Suprapubic skin (tissue), 4 donors: ENCODE measurements around the gene TMC7. TPM values are rescaled to one million over a fixed set of nuclear protein-coding genes. Genes with fewer than 3 reads are reported as not detected.

Experiments used
- DNase-seq, 2 donors: peaks; one replicate each; pipeline ENCODE4 v3.0.0-alpha.2; 2019; ENCODE audit warnings: low spot score in 2 of 2
- H3K27ac ChIP-seq: fragments of 200-600 bp; sonication (generic); one replicate; pipeline ENCODE4 v1.5.1; 2019
- H3K27me3 ChIP-seq: fragments of 200-600 bp; sonication (generic); one replicate; pipeline ENCODE4 v1.5.1; 2019
- H3K36me3 ChIP-seq: fragments of 200-600 bp; sonication (generic); one replicate; pipeline ENCODE4 v1.5.1; 2019
- H3K4me1 ChIP-seq: fragments of 200-600 bp; sonication (generic); one replicate; pipeline ENCODE4 v1.5.1; 2019
- H3K4me3 ChIP-seq: fragments of 200-600 bp; sonication (generic); one replicate; pipeline ENCODE4 v1.5.1; 2019; ENCODE audit warnings: mild to moderate bottlenecking
- H3K9me3 ChIP-seq: fragments of 200-600 bp; sonication (generic); one replicate; pipeline ENCODE4 v1.5.1; 2019
- CTCF ChIP-seq, 2 donors: fragments of 200-600 bp in 1 of 2; fragments of 450-650 bp in 1 of 2; sonication (generic) in 1 of 2; IDR thresholded peaks; one replicate each; pipeline ENCODE4 v1.5.1; 2016 to 2019; ENCODE audit warnings: antibody characterized with exemption in 2 of 2, mild to moderate bottlenecking in 1 of 2, moderate library complexity in 1 of 2
- EP300 ChIP-seq: sonication (generic); formaldehyde crosslinking; IDR thresholded peaks from one replicate; pipeline ENCODE4 v1.6.1; 2017; ENCODE audit warnings: antibody characterized with exemption
- POLR2A ChIP-seq, 2 donors: fragments of 450-650 bp; IDR thresholded peaks; one replicate each; pipeline ENCODE4 v1.6.1; 2017; ENCODE audit warnings: antibody characterized with exemption in 2 of 2, mild to moderate bottlenecking in 2 of 2, moderate library complexity in 2 of 2
- POLR2AphosphoS5 ChIP-seq, 3 donors: sonication (generic); formaldehyde crosslinking; IDR thresholded peaks; one replicate each; pipeline ENCODE4 v1.6.1; 2017; ENCODE audit warnings: antibody characterized with exemption in 3 of 3
- WGBS: methylation state at CpG from one replicate; pipeline ENCODE4 v1.1.5; 2018; 5-methylcytosine and 5-hydroxymethylcytosine counted together
- total RNA-seq, 4 donors: library from RNA; depleted of rRNA; stranded (reverse); fragments of >200 nt; gene quantifications; one replicate each; pipeline ENCODE4 v1.1.0, GENCODE V29; 2016

The TMC7 gene
- total RNA-seq, 4 donors from 2014 or later: 0.52 to 2.7 (median 1.6) TPM

GRCh38 chr16:18942061-18942460 lies 41.7 kb upstream of the TMC7 start:
- no peaks in the 10 kb centered on the region for H3K36me3 ChIP-seq
- no peak for DNase-seq
- H3K27ac ChIP-seq: peak overlapping the region; percentile 60
- H3K9me3 ChIP-seq: no peaks in the 10 kb centered on the region
- WGBS: 33% methylated on average over 1 of the region's 1 CpG
- no peak overlapping the region for H3K4me3 ChIP-seq
- H3K4me1 ChIP-seq: peaks cover 13% of the 10 kb centered on the region
- TF ChIP-seq POLR2A (IDR thresholded peaks at IDR 0.05) (no peak), EP300 (no peak), CTCF (IDR thresholded peaks at IDR 0.05) (no peak), POLR2AphosphoS5 (IDR thresholded peaks at IDR 0.05) (no peak)
- no peaks in the 10 kb centered on the region for H3K27me3 ChIP-seq

GRCh38 chr16:18943414-18943813 lies 40.3 kb upstream of the TMC7 start:
- no peaks in the 10 kb centered on the region for H3K27me3 ChIP-seq
- WGBS: 91% methylated on average over 7 of the region's 7 CpGs
- H3K36me3 ChIP-seq: no peaks in the 10 kb centered on the region
- no peak for DNase-seq
- no peak overlapping the region for H3K4me3 ChIP-seq
- no peaks in the 10 kb centered on the region for H3K9me3 ChIP-seq
- no peak overlapping the region for H3K27ac ChIP-seq
- no peak for TF ChIP-seq POLR2AphosphoS5 (IDR thresholded peaks at IDR 0.05)
- no peak for TF ChIP-seq EP300
- TF ChIP-seq POLR2A (IDR thresholded peaks at IDR 0.05): no peak
- TF ChIP-seq CTCF (IDR thresholded peaks at IDR 0.05): no peak
- peaks cover 13% of the 10 kb centered on the region for H3K4me1 ChIP-seq

- Histone ChIP-seq H3K27me3 (no peaks in the 10 kb centered on the region), H3K4me3 (no peak overlapping the region), H3K27ac (no peak overlapping the region), H3K9me3 (no peaks in the 10 kb centered on the region), H3K36me3 (no peaks in the 10 kb centered on the region), H3K4me1 (peaks cover 13% of the 10 kb centered on the region)
- TF ChIP-seq POLR2A (IDR thresholded peaks at IDR 0.05) (no peak), EP300 (no peak), CTCF (IDR thresholded peaks at IDR 0.05) (no peak), POLR2AphosphoS5 (IDR thresholded peaks at IDR 0.05) (no peak)
- 77% methylated on average over 7 of the region's 7 CpGs for WGBS
- DNase-seq: no peak
Measured at GRCh38 chr16:18945233-18945632, 38.5 kb upstream of the TMC7 start.

GRCh38 chr16:18948372-18949020 lies 35.2 kb upstream of the TMC7 start:
- DNase-seq: no peak
- no peak for TF ChIP-seq POLR2A (IDR thresholded peaks at IDR 0.05)
- no peak for TF ChIP-seq POLR2AphosphoS5 (IDR thresholded peaks at IDR 0.05)
- TF ChIP-seq CTCF (IDR thresholded peaks at IDR 0.05): no peak
- TF ChIP-seq EP300: no peak
- H3K27ac ChIP-seq: no peak overlapping the region
- no peak overlapping the region for H3K4me3 ChIP-seq
- H3K36me3 ChIP-seq: no peaks in the 10 kb centered on the region
- no peaks in the 10 kb centered on the region for H3K27me3 ChIP-seq
- H3K4me1 ChIP-seq: peaks cover 5% of the 10 kb centered on the region
- 65% methylated on average over 9 of the region's 9 CpGs for WGBS
- H3K9me3 ChIP-seq: no peaks in the 10 kb centered on the region

- H3K4me1 ChIP-seq: peaks cover 5% of the 10 kb centered on the region
- H3K36me3 ChIP-seq: no peaks in the 10 kb centered on the region
- WGBS: 85% methylated on average over 11 of the region's 11 CpGs
- H3K27ac ChIP-seq: no peak overlapping the region
- H3K4me3 ChIP-seq: no peak overlapping the region
- TF ChIP-seq EP300 (no peak), CTCF (IDR thresholded peaks at IDR 0.05) (no peak), POLR2AphosphoS5 (IDR thresholded peaks at IDR 0.05) (no peak), POLR2A (IDR thresholded peaks at IDR 0.05) (no peak)
- H3K9me3 ChIP-seq: no peaks in the 10 kb centered on the region
- H3K27me3 ChIP-seq: no peaks in the 10 kb centered on the region
- no peak for DNase-seq
Measured at GRCh38 chr16:18950469-18951185, 33.1 kb upstream of the TMC7 start.
